Measurements from ENCODE around the gene LEF1.
A peak's percentile ranks its signal among the peaks of the same experiment; 100 is the strongest.

The LEF1 gene

DNA sequence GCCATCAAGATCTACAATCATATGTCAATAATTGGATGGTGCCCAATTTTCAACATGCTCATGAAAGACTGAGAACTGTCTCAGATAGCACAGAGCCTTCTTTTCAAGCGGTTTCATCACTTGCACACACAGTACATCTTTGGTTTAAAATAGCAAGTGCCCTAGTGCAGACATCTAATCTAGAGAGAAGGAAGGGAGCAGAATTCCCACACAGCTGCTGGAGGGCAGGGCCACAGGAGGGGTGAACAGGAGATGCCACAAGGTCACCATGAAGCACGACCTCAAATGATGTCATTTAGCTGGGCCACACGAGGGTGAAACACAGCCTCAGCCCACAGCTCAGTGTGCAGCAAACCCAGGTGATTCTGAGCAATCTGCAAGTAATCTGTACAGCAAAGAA is 24.3 kb downstream of the LEF1 start:
- DNase-seq, result no peak

- DNase-seq, result no peak
Measured at GRCh38 chr4:108143515-108143914, 25.2 kb downstream of the LEF1 start.

- no peak for DNase-seq
Measured at GRCh38 chr4:108142870-108143269, 25.9 kb downstream of the LEF1 start.

DNA sequence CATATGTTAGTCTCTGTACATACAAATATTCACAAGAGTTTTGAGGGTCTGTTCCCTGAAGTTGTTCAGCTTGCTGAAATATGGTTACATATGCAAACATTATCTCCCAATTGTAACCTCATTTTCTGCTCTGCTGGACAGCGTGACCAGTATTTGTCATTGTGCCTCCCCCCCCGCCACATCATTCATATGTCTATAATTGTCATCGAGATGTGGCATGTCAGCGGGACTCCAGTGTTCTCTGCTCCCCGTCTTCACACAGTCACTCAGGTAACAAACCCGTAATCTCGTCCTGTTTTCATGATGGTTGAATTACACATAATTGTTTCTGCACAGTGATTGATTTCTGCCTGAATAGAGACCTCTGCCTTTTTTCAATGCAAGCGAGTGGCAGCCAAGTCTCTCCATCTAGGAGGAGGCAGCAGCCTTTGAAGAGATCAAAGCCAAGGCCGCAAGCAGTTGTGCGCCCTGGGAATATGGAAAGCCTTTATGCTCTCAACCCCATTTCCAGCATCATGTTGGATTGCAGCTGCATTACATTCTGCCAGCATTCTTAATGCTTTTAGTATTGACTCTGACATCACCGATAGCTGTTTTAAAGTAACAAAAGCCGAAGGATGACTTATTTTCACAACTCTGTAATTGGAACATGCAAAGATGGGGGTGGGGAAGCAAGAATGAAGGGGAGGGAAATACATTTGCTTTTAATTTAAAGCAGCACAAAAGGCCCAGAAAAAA is 27.4 kb downstream of the LEF1 start:
- DNase-seq, result no peak

- no peak for DNase-seq
Measured at GRCh38 chr4:108140328-108140727, 28.4 kb downstream of the LEF1 start.

DNA sequence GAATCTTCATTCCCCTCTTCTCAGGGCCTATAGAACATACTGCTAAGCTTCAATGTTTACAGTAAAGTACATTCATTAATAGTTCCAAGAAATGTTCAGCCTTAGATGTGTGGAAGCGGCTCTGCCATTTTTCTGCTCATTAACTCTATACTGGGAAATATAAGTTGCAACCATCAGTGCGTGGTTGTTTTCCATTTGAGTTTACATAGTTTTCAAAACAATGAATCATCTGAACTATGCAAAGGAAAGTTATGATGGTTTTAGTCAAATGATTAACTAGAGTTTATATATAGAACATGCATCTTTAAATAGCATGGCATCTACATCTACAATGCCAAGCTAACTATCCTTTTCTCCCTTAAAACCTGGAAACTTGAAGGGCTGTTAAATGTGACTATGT is 29.6 kb downstream of the LEF1 start:
- no peak for DNase-seq

DNA sequence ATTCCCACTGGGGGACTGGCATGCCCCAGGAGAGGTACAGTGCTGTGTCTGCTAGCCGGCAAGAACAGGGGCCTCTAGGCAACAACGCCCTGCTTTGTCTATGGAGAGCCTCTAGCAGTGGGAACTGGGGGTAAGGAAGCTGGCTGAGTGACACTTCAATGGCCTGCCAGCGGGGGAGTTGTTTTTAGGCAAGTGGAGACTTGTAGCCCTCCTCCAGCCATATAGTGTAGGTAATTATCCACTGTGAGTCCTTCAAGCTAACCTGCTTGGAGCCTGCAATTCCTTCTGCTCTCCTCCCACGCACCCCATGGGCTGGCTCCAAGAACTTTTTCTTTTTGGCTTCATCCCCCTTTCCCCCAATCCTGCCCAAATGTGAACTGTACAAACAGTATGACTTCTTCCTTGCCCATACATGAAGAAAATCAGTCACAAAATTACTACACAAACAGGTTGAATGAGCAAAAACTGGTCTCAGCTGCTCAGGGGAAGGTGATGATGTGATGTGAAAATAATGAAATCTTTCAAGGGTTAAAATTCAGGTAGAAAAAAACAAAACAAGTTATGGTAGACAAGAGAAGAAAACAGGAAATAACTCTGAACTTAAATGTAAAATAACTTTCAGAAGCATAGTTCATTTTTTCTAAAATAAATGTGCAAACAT is 33.1 kb downstream of the LEF1 start:
- DNase-seq, result no peak

DNA sequence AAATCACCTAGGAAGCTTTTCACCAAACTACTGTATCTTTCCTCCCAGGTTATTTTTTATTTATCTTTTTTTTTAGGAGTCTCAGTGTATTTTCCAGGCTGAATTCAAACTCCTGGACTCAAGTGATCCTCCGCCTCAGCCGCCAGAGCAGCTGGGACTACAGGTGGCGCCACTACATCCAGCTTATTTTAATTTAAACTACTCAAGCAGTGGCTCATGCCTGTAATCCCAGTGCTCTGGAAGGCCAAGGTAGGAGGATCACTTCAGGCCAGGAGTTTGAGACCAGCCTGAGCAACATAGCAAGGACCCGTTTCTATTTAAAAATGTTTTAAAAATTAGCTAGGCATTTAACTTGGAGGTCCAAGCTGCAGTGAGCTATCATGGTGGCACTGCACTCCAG is 37.8 kb downstream of the LEF1 start:
- DNase-seq, result no peak

DNA sequence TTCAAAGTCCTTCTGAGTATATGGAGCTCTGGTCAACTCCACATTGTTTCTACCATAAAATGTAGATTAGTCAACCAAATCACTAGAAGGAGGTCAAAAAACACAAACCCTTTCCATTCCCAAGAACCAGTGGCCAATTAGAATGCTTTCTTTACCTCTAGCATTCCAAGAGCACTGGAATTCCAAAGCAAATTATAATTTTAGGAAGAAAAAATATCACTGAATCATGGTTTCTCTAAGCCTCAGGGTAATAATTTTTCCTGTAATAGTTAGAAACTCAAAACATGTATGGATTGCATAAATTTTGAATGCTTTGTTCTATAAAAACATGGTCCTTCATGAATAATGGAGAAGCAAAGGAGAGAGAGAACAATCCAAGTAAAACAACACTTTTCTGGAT is 39.5 kb downstream of the LEF1 start:
- no peak for DNase-seq

DNA sequence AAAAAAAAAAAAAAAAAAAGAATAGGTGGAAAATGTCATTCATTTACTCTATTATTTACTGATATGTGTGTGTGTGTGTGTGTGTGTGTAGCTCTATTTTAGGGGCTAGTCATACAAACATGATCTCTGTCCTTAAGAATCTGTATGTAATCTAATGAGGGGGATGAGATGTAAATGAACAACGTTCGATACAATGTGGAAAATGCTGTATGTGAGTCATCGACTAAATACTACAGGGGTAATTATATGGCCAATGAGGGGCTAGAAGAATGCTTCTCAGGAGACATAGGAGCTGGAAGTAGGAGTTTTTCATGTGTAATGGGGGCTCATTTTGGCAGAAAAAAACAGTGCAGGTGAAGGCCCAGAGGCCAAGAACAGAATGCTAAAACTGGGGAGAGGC is 41.9 kb downstream of the LEF1 start:
- DNase-seq, result no peak

GRCh38 chr4:108120789-108121188 is 47.9 kb downstream of the LEF1 start:
- DNase-seq, result no peak

GRCh38 chr4:108119199-108119800 is 49.4 kb downstream of the LEF1 start:
- no peak for DNase-seq

- no peak for DNase-seq
Measured at GRCh38 chr4:108118505-108118904, 50.2 kb downstream of the LEF1 start.

GRCh38 chr4:108117418-108118182 is 51.1 kb downstream of the LEF1 start:
- DNase-seq, result no peak

- DNase-seq, result no peak
Measured at GRCh38 chr4:108116423-108117168, 52.1 kb downstream of the LEF1 start.

DNA sequence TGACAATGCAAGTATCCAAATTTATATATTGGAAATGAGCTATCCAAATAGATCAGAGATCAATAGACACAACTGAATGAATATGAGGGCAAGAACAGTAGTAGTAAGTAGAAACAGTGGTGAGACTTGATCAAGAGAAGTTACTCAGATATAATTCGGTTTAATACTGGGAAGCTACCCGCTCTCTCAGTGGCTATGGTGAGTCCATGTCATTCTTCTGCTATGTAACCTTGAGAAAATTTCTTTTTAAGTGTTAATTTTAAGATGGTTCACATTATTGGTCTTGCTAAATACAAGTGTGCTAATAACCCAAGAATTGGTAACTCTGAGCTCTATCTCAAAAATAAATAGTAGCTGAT is 53.6 kb downstream of the LEF1 start:
- DNase-seq, result no peak

GRCh38 chr4:108114503-108114902 is 54.2 kb downstream of the LEF1 start:
- no peak for DNase-seq

GRCh38 chr4:108113229-108113628 is 55.5 kb downstream of the LEF1 start:
- DNase-seq, result peak in 1 of 2 experiments; percentile 34

DNA sequence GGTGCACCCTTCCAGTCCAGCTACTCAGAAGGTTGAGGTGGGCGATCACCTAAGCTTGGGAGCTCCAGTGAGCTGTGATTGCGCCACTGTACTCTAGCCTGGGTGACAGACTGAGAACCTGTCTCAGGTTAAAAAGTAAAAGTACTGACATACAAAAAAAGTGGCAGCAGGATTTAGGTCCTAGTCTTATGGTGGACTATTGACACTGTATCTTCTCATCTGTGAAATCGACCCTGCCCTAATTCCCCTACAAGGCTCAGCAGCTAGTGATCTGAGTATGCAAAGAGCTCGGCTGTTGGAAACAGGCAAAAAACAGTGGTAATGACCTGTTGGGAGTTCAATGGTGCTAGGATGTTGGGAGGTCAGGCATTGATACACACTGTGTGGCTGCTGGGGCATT is 57.0 kb downstream of the LEF1 start:
- DNase-seq, result no peak

DNA sequence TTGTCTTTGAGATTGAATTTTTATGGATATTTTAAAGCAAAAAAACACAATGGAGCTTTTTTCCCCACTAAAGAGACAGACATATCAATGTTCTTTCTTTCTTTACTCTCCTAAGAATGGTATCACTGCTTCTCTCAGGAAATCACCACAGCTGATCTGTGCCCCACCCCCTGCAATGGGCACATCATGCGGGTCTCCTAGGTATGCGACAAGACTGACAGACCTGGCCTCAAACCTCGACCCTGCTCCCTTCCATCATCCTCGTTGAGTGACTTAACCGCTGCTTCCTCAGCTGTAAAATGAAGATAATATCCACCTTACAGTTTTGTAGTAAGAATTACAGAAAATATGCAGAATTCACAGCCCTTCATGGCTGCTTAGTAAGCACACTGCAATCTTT is 58.3 kb downstream of the LEF1 start:
- no peak for DNase-seq

DNA sequence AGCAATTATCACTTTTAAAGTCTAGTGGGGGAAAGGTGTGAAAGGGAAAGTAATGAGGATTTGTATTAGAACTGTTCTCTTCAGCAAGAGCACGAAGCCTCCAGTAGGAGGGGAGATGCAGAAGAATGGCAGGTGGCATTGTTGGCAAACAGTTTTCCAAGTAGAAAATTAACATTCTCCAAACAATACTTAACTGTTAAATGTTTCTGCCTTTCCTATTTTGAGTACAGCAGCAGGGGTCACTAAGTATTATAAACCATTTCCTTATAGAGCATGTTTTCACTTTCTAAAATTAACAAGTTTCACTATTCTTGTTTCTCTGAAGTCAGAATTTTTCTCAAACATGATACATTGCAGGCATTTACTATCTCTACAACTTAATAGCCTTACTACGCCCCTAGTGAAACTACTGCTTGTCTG is 58.7 kb downstream of the LEF1 start:
- no peak for DNase-seq

DNA sequence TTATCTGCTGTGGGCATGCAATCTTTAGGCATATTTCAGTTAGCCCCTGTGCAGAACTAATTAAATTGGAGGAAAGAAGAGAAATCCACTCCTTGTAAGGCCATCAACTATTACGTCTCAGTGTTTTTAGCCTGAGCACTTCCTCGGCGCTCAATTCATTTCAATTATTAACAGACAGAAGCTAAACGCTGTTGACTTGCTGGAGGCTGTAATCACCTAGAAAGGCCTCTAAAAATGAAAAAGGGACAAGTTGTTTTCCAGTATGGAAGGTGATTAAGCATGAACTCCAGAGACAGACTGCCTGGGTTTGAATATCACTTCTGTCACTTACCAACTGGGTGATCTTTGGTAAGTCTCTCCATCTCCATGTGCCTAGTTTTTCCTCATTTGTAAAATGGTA is 59.6 kb downstream of the LEF1 start:
- DNase-seq, result no peak

Measured in activated CD4-positive, alpha-beta T cell treated with anti-CD3 and anti-CD28 coated beads, Interleukin-2, amount 50 U/mL, for 4 hours (primary cell).